ENCODE results near the gene ZNHIT3.

- TF ChIP-seq CTCF (conservative IDR thresholded peaks at IDR 0.05) (no peak), EZH2 (IDR thresholded peaks at IDR 0.05; ENCODE audit: low read depth) (no peak)
These were observed 4.7 kb upstream of the ZNHIT3 start for GRCh38 chr17:36481829-36482228.

Measured in PC-9 (cell line).